Measurements from ENCODE around the gene ROPN1B. TPM values are rescaled to one million over a fixed set of nuclear protein-coding genes. Genes with fewer than 3 reads are reported as not detected.

ROPN1B gene
- total RNA-seq, 2 donors from 2014 or later = not detected

DNA sequence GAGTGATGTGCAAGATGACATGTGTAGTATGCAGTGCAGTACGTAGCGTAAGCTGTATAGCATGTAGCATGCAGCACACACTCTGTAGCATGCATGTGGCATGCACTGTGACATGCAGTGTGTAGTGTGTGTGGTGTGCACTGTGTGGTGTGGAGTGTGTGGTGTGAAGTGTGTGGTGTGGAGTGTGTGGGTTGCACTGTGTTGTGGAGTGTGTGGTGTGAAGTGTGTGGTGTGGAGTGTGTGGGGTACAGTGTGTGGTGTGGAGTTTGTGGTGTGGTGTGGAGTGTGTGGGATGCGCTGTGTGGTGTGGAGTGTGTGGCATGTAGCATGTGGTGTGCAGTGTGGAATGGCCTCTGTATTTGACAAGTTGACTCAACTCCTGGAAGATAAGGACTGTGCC is 39.2 kb downstream of the ROPN1B start:
- TF ChIP-seq, protein P1, sequence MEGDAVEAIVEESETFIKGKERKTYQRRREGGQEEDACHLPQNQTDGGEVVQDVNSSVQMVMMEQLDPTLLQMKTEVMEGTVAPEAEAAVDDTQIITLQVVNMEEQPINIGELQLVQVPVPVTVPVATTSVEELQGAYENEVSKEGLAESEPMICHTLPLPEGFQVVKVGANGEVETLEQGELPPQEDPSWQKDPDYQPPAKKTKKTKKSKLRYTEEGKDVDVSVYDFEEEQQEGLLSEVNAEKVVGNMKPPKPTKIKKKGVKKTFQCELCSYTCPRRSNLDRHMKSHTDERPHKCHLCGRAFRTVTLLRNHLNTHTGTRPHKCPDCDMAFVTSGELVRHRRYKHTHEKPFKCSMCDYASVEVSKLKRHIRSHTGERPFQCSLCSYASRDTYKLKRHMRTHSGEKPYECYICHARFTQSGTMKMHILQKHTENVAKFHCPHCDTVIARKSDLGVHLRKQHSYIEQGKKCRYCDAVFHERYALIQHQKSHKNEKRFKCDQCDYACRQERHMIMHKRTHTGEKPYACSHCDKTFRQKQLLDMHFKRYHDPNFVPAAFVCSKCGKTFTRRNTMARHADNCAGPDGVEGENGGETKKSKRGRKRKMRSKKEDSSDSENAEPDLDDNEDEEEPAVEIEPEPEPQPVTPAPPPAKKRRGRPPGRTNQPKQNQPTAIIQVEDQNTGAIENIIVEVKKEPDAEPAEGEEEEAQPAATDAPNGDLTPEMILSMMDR (IDR thresholded peaks at IDR 0.05) = no peak
- H3K9me3 ChIP-seq = no peaks in the 10 kb centered on the region
- no peaks in the 10 kb centered on the region for H3K27me3 ChIP-seq (replicated peaks; ENCODE audit: insufficient read depth)
- no peak overlapping the region for H3K27ac ChIP-seq
- ATAC-seq (ENCODE audit: insufficient number of reproducible peaks, low FRiP score, low read depth) (no peak), DNase-seq (ENCODE audit: low spot score) (no peak)
- no peaks in the 10 kb centered on the region for H3K4me1 ChIP-seq (ENCODE audit: control insufficient read depth in 1 of 2, low read depth in 2 of 2)
- H3K36me3 ChIP-seq = peaks cover 37% of the 10 kb centered on the region
- no peak overlapping the region for H3K4me3 ChIP-seq

DNA sequence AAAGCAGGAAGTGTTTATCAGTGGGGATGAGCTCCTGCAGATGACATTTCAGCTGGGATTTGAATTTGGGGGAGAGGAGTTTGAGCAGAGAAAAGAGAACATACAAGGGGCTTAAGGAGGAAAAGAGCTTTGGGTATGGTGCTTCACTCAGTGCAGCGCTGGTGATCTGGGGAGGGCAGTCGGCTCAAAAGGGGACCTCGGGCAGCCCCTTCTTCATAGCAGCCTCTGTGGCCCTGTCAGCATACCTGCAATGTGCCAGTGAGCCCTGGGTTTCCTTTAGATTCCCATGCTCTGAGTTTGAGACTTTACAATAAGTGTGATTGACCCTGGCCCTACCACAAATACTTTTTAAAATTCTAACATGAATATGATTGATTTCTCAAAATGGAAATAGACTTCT is 40.2 kb downstream of the ROPN1B start:
- Histone ChIP-seq H3K27me3 (replicated peaks; ENCODE audit: insufficient read depth) (no peaks in the 10 kb centered on the region), H3K4me3 (no peak overlapping the region), H3K36me3 (peaks cover 43% of the 10 kb centered on the region), H3K4me1 (ENCODE audit: control insufficient read depth in 1 of 2, low read depth in 2 of 2) (no peaks in the 10 kb centered on the region), H3K9me3 (no peaks in the 10 kb centered on the region), H3K27ac (no peak overlapping the region)
- TF ChIP-seq, protein P1 (IDR thresholded peaks at IDR 0.05) = no peak
- DNase-seq (ENCODE audit: low spot score) = no peak
- ATAC-seq (ENCODE audit: insufficient number of reproducible peaks, low FRiP score, low read depth) = no peak

DNA sequence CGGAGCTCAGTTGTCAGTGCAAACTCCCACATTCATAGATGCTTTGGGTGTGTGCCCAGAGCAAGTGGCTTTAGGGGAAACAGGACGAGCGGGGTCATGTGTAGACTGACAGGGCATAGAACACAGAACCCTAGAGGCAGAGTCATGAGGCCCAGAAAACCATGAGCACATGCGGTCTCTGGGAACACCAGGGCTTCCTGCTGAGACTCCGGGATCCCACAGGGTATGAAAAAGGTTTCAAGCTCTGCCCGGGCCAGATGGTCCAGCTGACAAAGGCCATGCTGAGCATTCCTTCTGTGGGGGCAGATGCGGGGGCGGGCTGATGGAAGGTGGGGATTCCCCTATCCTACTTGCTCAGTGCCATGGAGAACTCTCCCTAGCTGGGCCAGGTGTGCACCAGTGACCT is 44.8 kb downstream of the ROPN1B start:
- Histone ChIP-seq H3K36me3 (peaks cover 52% of the 10 kb centered on the region), H3K4me3 (no peak overlapping the region), H3K27me3 (replicated peaks; ENCODE audit: insufficient read depth) (no peaks in the 10 kb centered on the region), H3K27ac (no peak overlapping the region), H3K9me3 (no peaks in the 10 kb centered on the region), H3K4me1 (ENCODE audit: control insufficient read depth in 1 of 2, low read depth in 2 of 2) (no peaks in the 10 kb centered on the region)
- ATAC-seq (ENCODE audit: insufficient number of reproducible peaks, low FRiP score, low read depth) = no peak
- TF ChIP-seq, protein P1 (IDR thresholded peaks at IDR 0.05) = no peak
- no peak for DNase-seq (ENCODE audit: low spot score)

DNA sequence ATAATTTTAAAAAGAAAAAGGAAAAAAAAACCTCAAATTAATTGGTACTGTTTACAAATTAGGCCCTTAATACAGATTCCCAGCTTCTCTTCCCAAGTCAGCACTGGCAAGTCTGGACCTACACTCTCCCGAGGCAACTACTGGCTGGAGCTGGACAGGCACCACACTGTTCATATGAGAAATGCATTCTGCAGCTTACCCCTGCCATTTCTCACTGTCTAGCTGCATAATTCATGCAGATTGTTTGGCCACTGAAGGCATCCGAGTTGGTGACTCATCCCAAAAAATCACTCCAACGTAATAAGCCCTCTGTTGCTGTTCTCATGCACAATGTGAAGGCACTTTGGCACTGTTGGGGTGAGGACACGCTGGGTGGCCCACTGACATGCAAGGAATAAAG is 45.3 kb downstream of the ROPN1B start:
- H3K4me3 ChIP-seq = no peak overlapping the region
- H3K9me3 ChIP-seq = no peaks in the 10 kb centered on the region
- H3K4me1 ChIP-seq (ENCODE audit: control insufficient read depth in 1 of 2, low read depth in 2 of 2) = no peaks in the 10 kb centered on the region
- ATAC-seq (ENCODE audit: insufficient number of reproducible peaks, low FRiP score, low read depth) (no peak), DNase-seq (ENCODE audit: low spot score) (no peak)
- H3K27me3 ChIP-seq (replicated peaks; ENCODE audit: insufficient read depth) = no peaks in the 10 kb centered on the region
- H3K27ac ChIP-seq = no peak overlapping the region
- H3K36me3 ChIP-seq = peaks cover 47% of the 10 kb centered on the region
- TF ChIP-seq, protein P1 (IDR thresholded peaks at IDR 0.05) = no peak

DNA sequence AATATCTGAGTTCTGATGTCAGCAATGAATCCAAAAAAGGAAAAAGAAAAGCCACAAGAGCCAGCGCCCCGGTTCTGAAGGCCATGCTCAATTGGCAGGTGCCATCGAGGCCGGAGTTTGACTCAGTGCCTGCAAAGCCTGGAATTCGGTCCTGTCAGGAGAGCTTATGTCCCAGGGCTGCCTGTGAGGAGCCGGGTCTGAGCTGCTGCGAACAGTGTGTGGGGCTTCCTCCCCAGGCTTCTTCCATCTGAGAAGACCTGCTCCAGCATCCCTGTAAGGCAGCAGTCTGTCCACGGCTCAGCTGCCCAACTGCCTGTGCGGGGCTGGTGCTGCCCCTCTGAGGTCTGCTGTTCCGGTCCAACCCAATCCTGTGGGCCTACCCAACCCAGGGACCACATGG is 46.1 kb downstream of the ROPN1B start:
- Histone ChIP-seq H3K9me3 (no peaks in the 10 kb centered on the region), H3K36me3 (peaks cover 43% of the 10 kb centered on the region), H3K27ac (no peak overlapping the region), H3K4me3 (no peak overlapping the region), H3K4me1 (ENCODE audit: control insufficient read depth in 1 of 2, low read depth in 2 of 2) (no peaks in the 10 kb centered on the region), H3K27me3 (replicated peaks; ENCODE audit: insufficient read depth) (no peaks in the 10 kb centered on the region)
- DNase-seq (ENCODE audit: low spot score) (no peak), ATAC-seq (ENCODE audit: insufficient number of reproducible peaks, low FRiP score, low read depth) (no peak)
- TF ChIP-seq, protein P1 (IDR thresholded peaks at IDR 0.05) = no peak
